SKM-1 (cell line): ENCODE data around the gene ZNF804B.

ENCODE experiments used
- DNase-seq: peaks from one replicate; lab custom pipeline; 2025; ENCODE audit not compliant: unreplicated experiment; lab: John Stamatoyannopoulos, UW

Gene ZNF804B

DNA sequence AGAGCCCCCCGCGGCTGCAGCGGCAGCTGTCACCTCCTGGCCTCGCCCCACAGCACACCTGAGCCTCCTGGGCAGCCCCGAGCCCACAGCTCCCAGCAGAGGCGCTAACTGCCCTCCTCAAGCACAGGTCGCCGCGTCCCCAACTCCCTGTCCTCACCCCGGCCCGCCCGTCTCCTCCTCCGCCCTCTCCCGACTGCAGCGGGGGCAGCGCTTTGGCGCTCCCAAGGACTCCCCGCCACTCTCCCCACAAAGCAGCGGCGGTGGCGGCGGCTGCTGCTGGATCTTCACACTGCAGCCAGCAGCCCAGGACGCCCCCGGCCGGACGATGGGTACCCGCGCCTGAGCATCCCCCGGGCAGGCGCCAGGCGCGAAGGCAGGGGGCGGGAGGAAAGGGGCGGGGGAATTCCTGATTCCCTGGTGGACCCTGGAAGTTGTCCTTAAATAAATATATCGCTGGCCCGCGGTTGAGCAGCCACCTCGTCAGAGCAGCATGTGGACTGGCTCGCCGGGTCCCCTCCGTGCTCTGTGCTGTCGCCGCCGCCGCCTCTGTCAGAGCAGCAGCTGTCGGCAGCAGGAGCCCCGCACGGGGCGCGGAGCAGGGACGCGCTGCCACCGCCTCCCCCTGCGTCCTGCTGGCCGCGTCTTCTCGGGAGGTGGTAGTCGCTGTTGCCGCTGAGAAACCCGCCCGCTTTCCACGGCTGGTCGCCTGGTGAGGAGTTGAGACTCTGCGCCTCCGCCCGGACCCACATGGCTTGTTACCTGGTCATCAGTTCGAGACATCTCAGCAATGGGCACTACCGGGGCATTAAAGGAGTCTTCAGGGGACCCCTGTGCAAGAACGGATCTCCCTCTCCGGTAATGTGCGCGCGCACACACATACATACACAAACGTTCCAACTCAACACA is at the start of gene ZNF804B:
TSS of gene ZNF804B (plus strand) at position 471 of the 906 bp plus-strand sequence. CDS start at position 748, 277 bp downstream.
- no peak for DNase-seq

DNA sequence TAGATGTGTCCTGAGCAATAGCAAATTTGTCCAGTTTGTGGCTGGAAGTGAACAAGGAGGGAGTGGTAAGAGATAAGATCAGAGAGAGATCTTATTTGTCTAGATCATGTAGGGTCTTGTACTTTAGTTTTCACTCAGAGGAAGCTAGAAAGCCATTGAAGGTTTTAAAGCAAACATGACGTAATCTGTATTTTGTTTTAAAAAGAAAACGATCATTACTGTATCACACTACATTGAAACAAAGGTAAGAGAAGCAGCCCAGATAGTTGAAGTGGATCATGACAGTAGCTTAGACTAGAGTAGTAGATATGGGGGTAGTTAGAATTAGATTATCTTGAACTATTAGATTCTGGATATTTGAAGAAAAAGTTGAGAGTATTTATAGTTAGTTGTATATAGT is 23.6 kb upstream of the ZNF804B start:
- no peak for DNase-seq

DNA sequence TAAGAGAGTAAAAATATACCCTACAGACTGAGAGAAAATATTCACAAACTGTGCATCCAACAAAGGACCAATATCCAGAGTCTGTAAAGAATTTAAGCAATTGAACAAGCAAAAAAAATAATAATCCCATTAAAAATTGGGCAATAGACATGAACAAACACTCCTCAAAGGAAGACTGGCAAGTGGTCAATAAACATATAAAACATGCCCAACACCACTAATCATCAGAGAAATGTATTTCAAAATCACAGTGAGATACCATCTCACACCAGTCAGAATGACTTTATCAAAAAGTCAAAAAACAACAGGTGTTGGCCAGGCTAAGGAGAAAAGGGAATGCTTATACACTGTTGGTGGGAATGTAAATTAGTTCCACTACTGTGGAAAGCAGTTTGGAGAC is 21.9 kb upstream of the ZNF804B start:
- DNase-seq, result no peak

DNA sequence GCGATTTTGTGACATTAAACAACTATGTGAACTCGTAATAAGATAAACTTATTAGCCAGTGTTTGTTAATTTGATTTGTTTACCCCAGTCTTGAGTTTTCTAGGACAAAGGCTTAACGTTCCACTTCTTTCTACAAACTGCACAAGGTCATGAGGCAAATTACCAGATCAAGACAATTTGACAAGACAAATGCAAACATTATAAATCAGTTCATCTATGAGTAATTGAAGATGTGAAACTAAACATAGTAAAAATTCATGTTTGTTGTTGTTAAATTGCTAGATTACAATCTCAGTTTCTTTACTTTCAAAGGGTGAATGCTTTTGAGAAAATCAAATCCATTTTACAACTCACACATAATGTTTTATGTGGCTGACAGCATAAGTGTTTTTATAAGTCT is 13.4 kb upstream of the ZNF804B start:
- no peak for DNase-seq

- DNase-seq, result no peak
Measured at GRCh38 chr7:88756802-88757201, 2.7 kb upstream of the ZNF804B start.

- DNase-seq, result no peak
Measured at GRCh38 chr7:88757371-88757770, 2.1 kb upstream of the ZNF804B start.

- DNase-seq, result no peak
Measured at GRCh38 chr7:88758381-88759229, 895 bp upstream of the ZNF804B start.

GRCh38 chr7:88760136-88760515 is 626 bp downstream of the ZNF804B start:
- DNase-seq, result no peak

GRCh38 chr7:88761779-88762178 is 2.3 kb downstream of the ZNF804B start:
- no peak for DNase-seq

- DNase-seq, result no peak
Measured at GRCh38 chr7:88771417-88771816, 11.9 kb downstream of the ZNF804B start.

- DNase-seq, result no peak
Measured at GRCh38 chr7:88772776-88773175, 13.3 kb downstream of the ZNF804B start.

DNA sequence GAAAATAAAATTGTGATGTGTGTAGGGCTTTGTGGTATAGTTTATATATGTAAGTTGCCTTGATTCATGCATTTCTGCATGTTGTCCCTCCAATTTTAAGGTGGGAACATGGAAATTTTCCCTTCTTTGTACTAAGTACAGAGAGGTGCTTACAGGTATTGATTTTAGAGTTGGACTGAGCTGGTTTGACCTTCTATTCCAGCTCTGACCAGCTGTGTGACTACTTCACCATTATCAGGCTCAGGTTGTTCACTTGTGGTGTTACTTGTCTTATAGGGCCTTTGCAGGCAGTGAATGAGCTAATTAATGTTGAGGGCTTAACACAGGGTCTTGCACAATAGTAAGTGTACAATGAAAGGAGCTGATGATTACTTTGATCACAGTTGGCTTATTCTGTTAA is 16.3 kb downstream of the ZNF804B start:
- DNase-seq, result no peak

GRCh38 chr7:88787777-88788176 is 28.3 kb downstream of the ZNF804B start:
- DNase-seq, result no peak

DNA sequence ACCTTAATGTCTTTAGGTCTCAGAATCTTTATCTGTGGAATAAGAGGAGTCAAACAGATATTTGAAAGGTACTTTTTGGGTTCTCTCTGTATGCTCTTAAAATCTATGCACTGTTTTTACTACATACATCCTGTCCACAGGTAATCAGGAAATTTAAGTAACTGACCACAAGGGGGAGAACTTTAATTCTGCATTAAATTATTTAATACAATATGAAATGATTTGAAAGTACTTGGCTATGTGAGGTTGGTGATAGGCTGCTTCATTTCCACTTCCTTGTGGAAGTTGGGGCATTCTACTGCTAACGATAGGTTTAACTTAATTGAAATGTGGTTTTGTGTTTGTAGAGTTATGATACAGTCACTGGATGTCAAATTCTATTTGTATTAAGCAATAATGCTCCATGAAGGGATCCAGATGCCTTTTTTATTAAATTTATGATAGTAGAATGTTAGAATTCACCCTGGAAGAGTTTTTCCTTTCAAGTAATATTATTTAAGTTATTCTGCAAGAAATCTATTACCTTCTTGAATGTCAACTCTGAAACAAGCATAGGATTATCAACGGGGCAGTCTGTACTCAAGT is 30.1 kb downstream of the ZNF804B start:
- DNase-seq, result no peak

- DNase-seq, result no peak
Measured at GRCh38 chr7:88791891-88792290, 32.4 kb downstream of the ZNF804B start.

DNA sequence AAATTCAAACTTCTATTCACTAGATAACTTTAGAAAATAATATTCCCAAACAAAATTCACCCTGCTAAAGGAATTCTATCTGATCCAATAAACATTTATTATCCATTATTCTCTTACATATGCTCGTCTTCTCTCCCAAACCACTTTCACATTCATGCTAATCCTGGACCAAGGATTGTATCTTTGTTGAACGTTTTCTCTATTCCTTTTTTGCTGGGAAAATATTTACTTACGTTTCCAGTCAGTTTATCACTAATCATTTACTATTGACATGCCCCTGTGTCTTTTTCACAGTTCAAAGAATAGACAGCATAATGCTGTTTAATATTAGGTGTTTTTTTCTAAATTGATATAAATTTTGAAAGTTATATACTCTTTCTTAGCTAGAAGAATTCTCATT is 32.9 kb downstream of the ZNF804B start:
- no peak for DNase-seq

DNA sequence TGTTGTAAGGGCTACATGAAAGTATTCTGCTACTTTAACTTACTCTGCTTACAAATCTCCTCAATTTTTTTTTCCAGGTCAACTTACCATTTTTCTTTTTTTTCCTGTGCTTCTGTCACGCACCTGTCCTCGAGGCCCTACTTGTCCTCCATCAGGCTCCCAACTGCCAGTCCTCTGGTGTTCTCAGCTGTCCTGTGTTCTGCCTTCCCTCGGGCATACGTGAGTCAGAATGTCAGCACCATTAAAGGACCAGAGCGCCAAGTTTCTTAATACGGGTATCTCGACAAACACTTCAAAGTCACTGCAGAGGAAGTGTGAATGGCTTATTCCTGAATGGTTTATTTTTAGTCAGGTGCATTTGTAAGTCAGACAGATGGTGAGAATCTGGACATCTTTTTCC is 36.1 kb downstream of the ZNF804B start, which contains the start of gene TEX47:
TSS of gene TEX47 (minus strand) at position 185 of the 400 bp plus-strand sequence. CDS start 795 bp downstream, outside the sequence.
- DNase-seq, result no peak

- DNase-seq, result no peak
Measured at GRCh38 chr7:88801046-88801445, 41.5 kb downstream of the ZNF804B start.

- no peak for DNase-seq
Measured at GRCh38 chr7:88806280-88807037, 47.0 kb downstream of the ZNF804B start.

GRCh38 chr7:88818552-88818951 is 59.1 kb downstream of the ZNF804B start:
- DNase-seq, result no peak

- DNase-seq, result no peak
Measured at GRCh38 chr7:88826222-88826621, 66.7 kb downstream of the ZNF804B start.
